ENCODE data around the gene FRA10AC1. TPM values are rescaled to one million over a fixed set of nuclear protein-coding genes. Genes with fewer than 3 reads are reported as not detected.

Gene FRA10AC1
- total and polyA plus RNA-seq, 2 of the 4 experiments (the other 2 are of a cell fraction), result 1.6 to 4.9 TPM

- Histone ChIP-seq H3K14ac (replicated peaks; ENCODE audit: low read depth, low read length) (no peak overlapping the region), H3K18ac (ENCODE audit: low read depth, low read length) (no peak overlapping the region), H4K91ac (ENCODE audit: insufficient read depth, low read depth, low read length) (no peak overlapping the region), H3K27ac (ENCODE audit: insufficient read depth, low read length) (no peak overlapping the region), H4K8ac (ENCODE audit: low read depth in 2 of 2, low read length in 2 of 2) (no peak overlapping the region), H2BK5ac (ENCODE audit: low read depth, low read length, poor library complexity, severe bottlenecking) (no peak overlapping the region), H2AK9ac (replicated peaks; ENCODE audit: low read depth, low read length, poor library complexity) (no peak overlapping the region), H3K56ac (ENCODE audit: extremely low read depth, insufficient read depth, low read length) (no peak overlapping the region), H3K9ac (ENCODE audit: low read depth, low read length) (no peak overlapping the region), H3K79me1 (ENCODE audit: low read depth in 1 of 2, low read length in 2 of 2) (no peaks in the 10 kb centered on the region; a peak in 1 of 4 replicates), H3K9me1 (ENCODE audit: insufficient read depth, low read length) (no peaks in the 10 kb centered on the region; the same call in 1 of the 2 replicates), H3K4ac (ENCODE audit: low read depth, low read length) (no peak overlapping the region), H3K4me1 (ENCODE audit: control insufficient read depth, insufficient read depth, low read length) (no peaks in the 10 kb centered on the region), H2BK15ac (ENCODE audit: low read depth, low read length) (no peak overlapping the region), H3K9me3 (ENCODE audit: control insufficient read depth, insufficient read depth, low read length) (no peaks in the 10 kb centered on the region), H2AFZ (replicated peaks; ENCODE audit: low read length, poor library complexity) (no peak overlapping the region), H3K23ac (ENCODE audit: low read depth, low read length) (no peak overlapping the region), H4K20me1 (ENCODE audit: insufficient read depth, low read length) (no peaks in the 10 kb centered on the region), H3K36me3 (ENCODE audit: control insufficient read depth, insufficient read depth, low read length) (peaks cover 11% of the 10 kb centered on the region), H3K4me2 (ENCODE audit: low read depth, low read length) (no peak overlapping the region), H2BK20ac (ENCODE audit: low read depth, low read length) (no peak overlapping the region), H2AK5ac (ENCODE audit: low read depth, low read length) (no peak overlapping the region), H4K5ac (ENCODE audit: low read depth, low read length) (no peak overlapping the region), H2BK120ac (ENCODE audit: low read depth, low read length) (no peak overlapping the region), H3K27me3 (ENCODE audit: control insufficient read depth, insufficient read depth, low read length) (no peaks in the 10 kb centered on the region), H3K4me3 (ENCODE audit: insufficient read depth, low read depth, low read length) (no peak overlapping the region)
- in situ Hi-C loops (cut with MboI; ENCODE audit: low sequenced_read_pairs) (no loop called here), dilution Hi-C loops (cut with HindIII; ENCODE audit: low sequenced_read_pairs, unreplicated experiment) (no loop called here), intact Hi-C loops (cut with micrococcal nuclease) (no loop called here)
- BruUV-seq (replicated peaks), result no TSS peak
- no CpG with 5 or more reads among the region's 3 CpGs for WGBS, 2 experiments (ENCODE audit: extremely low coverage in 2 of 2, insufficient read length in 1 of 2)
- ChIA-PET POLR2A (ENCODE audit: unreplicated experiment) (no interaction called here), CTCF (no interaction called here)
- TF ChIP-seq MAZ (IDR thresholded peaks at IDR 0.05; ENCODE audit: borderline replicate concordance, low read depth, low read length), result no peak
- 0 out of 2 replicates have a peak, but pooled peaks have one; percentile 6 for TF ChIP-seq CEBPB (IDR thresholded peaks at IDR 0.05; ENCODE audit: low read depth, low read length)
- ATAC-seq (ENCODE audit: low read depth) (no peak), DNase-seq (no peak)
These were observed 34.6 kb downstream of the FRA10AC1 start for GRCh38 chr10:93667795-93668194.
